ENCODE data around the gene UBAP1.
"Not testable (repeated sequence)": the region's sequence is repeated elsewhere in the genome, so short reads cannot be mapped to it uniquely, and the experiment has no call there.

The UBAP1 gene

DNA sequence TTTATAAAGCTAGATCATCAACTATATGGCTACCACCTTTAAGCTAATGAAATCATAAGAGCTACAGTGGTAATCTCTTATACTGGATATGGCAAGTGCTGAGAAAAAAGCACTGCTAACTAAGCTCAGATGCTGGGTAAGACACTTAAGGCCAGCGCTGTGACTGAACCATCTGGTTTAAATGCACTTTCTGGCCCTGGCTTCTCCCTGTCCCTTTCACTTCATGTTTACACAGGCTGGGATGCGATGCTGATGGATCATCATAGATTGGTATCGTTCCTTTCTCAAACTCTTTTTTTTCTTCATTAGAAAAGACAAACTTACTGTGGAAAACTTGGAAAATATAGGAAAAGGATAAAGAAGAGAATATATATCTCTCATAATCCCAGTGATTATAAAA lies 97.9 kb downstream of the UBAP1 start:
- no peak overlapping the region for H3K27ac ChIP-seq (ENCODE audit: insufficient read depth, low read length, poor library complexity, severe bottlenecking)
- no peak overlapping the region for H3K4me3 ChIP-seq (ENCODE audit: insufficient read depth, low read depth, low read length, poor library complexity, severe bottlenecking)
- DNase-seq, result no peak
- no peaks in the 10 kb centered on the region for H3K36me3 ChIP-seq (ENCODE audit: control insufficient read depth, insufficient read depth, low read length)
- H3K27me3 ChIP-seq (replicated peaks; ENCODE audit: control insufficient read depth, insufficient read depth, low read length, poor library complexity, severe bottlenecking), result no peaks in the 10 kb centered on the region
- no peaks in the 10 kb centered on the region for H3K4me1 ChIP-seq (ENCODE audit: control insufficient read depth, insufficient read depth, low read length, poor library complexity, severe bottlenecking)
- H3K9me3 ChIP-seq (ENCODE audit: control insufficient read depth, low read length), result no peaks in the 10 kb centered on the region

DNA sequence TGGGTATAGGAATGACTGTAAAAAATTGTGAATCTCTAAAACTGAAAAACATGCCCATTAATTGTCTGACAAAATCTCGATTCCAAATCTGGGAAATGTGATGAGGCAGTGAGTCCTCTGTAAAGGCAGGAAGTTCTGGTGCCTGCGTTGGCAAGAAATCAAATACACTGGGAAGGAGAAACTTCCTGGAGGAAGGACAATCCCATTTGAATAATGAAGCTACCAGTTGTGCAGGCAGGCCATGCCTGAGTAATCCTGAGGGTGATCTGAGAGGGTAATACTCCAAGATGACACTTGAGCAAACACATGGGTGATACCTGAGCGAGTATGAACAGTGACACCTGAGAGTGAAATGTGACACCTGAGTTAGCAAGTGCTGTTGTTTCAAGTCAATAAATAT lies 100.6 kb downstream of the UBAP1 start:
- no peak for DNase-seq
- Histone ChIP-seq H3K27ac (ENCODE audit: insufficient read depth, low read length, poor library complexity, severe bottlenecking) (no peak overlapping the region), H3K4me3 (ENCODE audit: insufficient read depth, low read depth, low read length, poor library complexity, severe bottlenecking) (no peak overlapping the region), H3K36me3 (ENCODE audit: control insufficient read depth, insufficient read depth, low read length) (no peaks in the 10 kb centered on the region), H3K27me3 (replicated peaks; ENCODE audit: control insufficient read depth, insufficient read depth, low read length, poor library complexity, severe bottlenecking) (no peaks in the 10 kb centered on the region), H3K4me1 (ENCODE audit: control insufficient read depth, insufficient read depth, low read length, poor library complexity, severe bottlenecking) (no peaks in the 10 kb centered on the region), H3K9me3 (ENCODE audit: control insufficient read depth, low read length) (no peaks in the 10 kb centered on the region)

GRCh38 chr9:34282096-34282495 lies 103.3 kb downstream of the UBAP1 start:
- no peak overlapping the region for H3K4me3 ChIP-seq (ENCODE audit: insufficient read depth, low read depth, low read length, poor library complexity, severe bottlenecking)
- no peaks in the 10 kb centered on the region for H3K9me3 ChIP-seq (ENCODE audit: control insufficient read depth, low read length)
- H3K27ac ChIP-seq (ENCODE audit: insufficient read depth, low read length, poor library complexity, severe bottlenecking), result no peak overlapping the region
- no peak for DNase-seq
- no peaks in the 10 kb centered on the region for H3K27me3 ChIP-seq (replicated peaks; ENCODE audit: control insufficient read depth, insufficient read depth, low read length, poor library complexity, severe bottlenecking)
- H3K4me1 ChIP-seq (ENCODE audit: control insufficient read depth, insufficient read depth, low read length, poor library complexity, severe bottlenecking), result no peaks in the 10 kb centered on the region
- H3K36me3 ChIP-seq (ENCODE audit: control insufficient read depth, insufficient read depth, low read length), result no peaks in the 10 kb centered on the region

- H3K9me3 ChIP-seq (ENCODE audit: control insufficient read depth, low read length), result no peaks in the 10 kb centered on the region
- no peaks in the 10 kb centered on the region for H3K36me3 ChIP-seq (ENCODE audit: control insufficient read depth, insufficient read depth, low read length)
- DNase-seq, result no peak
- H3K4me1 ChIP-seq (ENCODE audit: control insufficient read depth, insufficient read depth, low read length, poor library complexity, severe bottlenecking), result no peaks in the 10 kb centered on the region
- H3K27me3 ChIP-seq (replicated peaks; ENCODE audit: control insufficient read depth, insufficient read depth, low read length, poor library complexity, severe bottlenecking), result no peaks in the 10 kb centered on the region
- no peak overlapping the region for H3K27ac ChIP-seq (ENCODE audit: insufficient read depth, low read length, poor library complexity, severe bottlenecking)
- H3K4me3 ChIP-seq (ENCODE audit: insufficient read depth, low read depth, low read length, poor library complexity, severe bottlenecking), result no peak overlapping the region
Observed at GRCh38 chr9:34289159-34289558, 110.3 kb downstream of the UBAP1 start.

GRCh38 chr9:34291023-34291422 lies 112.2 kb downstream of the UBAP1 start:
- no peaks in the 10 kb centered on the region for H3K27me3 ChIP-seq (replicated peaks; ENCODE audit: control insufficient read depth, insufficient read depth, low read length, poor library complexity, severe bottlenecking)
- no peak for DNase-seq

DNA sequence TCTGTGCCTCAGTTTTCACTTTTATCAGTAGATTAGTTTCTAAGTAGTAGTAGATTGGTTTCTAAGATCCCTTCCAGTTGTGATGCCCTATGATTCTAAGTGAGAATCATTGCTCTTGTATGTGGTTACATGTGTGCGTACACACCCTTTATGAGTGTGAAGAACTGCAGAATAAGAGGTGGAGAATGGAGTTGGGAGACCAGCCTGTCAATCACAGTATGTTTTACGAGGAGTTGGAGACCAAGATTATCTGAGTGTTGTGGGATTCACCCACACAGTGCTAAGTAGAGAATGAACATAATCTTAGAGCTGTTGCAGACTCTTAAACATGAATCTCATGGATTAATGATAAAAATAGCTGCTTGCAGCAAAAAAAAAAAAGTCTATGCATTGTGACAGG lies 112.6 kb downstream of the UBAP1 start:
- H3K27me3 ChIP-seq (replicated peaks; ENCODE audit: control insufficient read depth, insufficient read depth, low read length, poor library complexity, severe bottlenecking), result no peaks in the 10 kb centered on the region
- DNase-seq, result no peak
- no peak overlapping the region for H3K4me3 ChIP-seq (ENCODE audit: insufficient read depth, low read depth, low read length, poor library complexity, severe bottlenecking)
- no peaks in the 10 kb centered on the region for H3K9me3 ChIP-seq (ENCODE audit: control insufficient read depth, low read length)
- no peaks in the 10 kb centered on the region for H3K4me1 ChIP-seq (ENCODE audit: control insufficient read depth, insufficient read depth, low read length, poor library complexity, severe bottlenecking)
- no peaks in the 10 kb centered on the region for H3K36me3 ChIP-seq (ENCODE audit: control insufficient read depth, insufficient read depth, low read length)
- no peak overlapping the region for H3K27ac ChIP-seq (ENCODE audit: insufficient read depth, low read length, poor library complexity, severe bottlenecking)

More at GRCh38 chr9:34291023-34291422, 112.2 kb downstream of the UBAP1 start:
- Histone ChIP-seq H3K4me1 (ENCODE audit: control insufficient read depth, insufficient read depth, low read length, poor library complexity, severe bottlenecking) (no peaks in the 10 kb centered on the region), H3K9me3 (ENCODE audit: control insufficient read depth, low read length) (no peaks in the 10 kb centered on the region), H3K4me3 (ENCODE audit: insufficient read depth, low read depth, low read length, poor library complexity, severe bottlenecking) (no peak overlapping the region), H3K27ac (ENCODE audit: insufficient read depth, low read length, poor library complexity, severe bottlenecking) (no peak overlapping the region), H3K36me3 (ENCODE audit: control insufficient read depth, insufficient read depth, low read length) (no peaks in the 10 kb centered on the region)

DNA sequence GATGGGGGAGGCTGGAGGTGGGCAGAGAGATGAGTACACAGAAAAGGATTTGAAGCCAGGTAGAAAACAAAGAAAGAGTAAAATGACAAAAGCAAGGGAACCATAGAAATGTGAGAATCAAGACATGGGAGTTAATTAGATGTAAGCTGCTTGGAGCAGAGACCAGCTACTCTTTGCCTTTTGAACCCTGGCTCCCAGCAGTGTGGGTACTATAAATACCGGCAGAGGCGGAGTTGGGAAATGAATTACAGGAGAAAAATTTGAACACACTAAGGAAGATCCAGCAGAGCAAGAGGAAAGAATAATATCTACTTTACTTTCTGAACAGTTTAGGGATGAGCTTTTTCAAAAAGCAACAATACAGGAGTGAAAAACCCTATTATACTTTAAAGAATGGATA lies 113.7 kb downstream of the UBAP1 start:
- no peak overlapping the region for H3K4me3 ChIP-seq (ENCODE audit: insufficient read depth, low read depth, low read length, poor library complexity, severe bottlenecking)
- no peak for DNase-seq
- H3K4me1 ChIP-seq (ENCODE audit: control insufficient read depth, insufficient read depth, low read length, poor library complexity, severe bottlenecking), result no peaks in the 10 kb centered on the region
- no peaks in the 10 kb centered on the region for H3K36me3 ChIP-seq (ENCODE audit: control insufficient read depth, insufficient read depth, low read length)
- no peak overlapping the region for H3K27ac ChIP-seq (ENCODE audit: insufficient read depth, low read length, poor library complexity, severe bottlenecking)
- H3K27me3 ChIP-seq (replicated peaks; ENCODE audit: control insufficient read depth, insufficient read depth, low read length, poor library complexity, severe bottlenecking), result no peaks in the 10 kb centered on the region
- no peaks in the 10 kb centered on the region for H3K9me3 ChIP-seq (ENCODE audit: control insufficient read depth, low read length)

DNA sequence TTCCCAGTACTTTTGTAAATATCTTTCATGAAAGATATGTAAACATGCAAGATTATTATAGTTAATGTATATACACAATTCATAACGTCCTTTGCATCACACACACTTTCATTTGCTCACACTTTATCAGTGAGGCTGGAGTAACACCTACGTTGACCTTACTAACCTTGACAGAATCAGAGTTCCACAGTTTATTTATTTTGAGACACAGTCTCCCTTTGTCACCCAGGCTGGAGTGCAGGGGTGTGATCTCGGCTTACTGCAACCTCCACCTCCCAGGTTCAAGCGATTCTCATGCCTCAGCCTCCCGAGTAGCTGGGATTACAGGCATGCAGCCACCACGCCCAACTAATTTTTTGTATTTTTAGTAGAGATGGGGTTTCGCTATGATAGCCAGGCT lies 122.2 kb downstream of the UBAP1 start:
- not testable (repeated sequence) for H3K9me3 ChIP-seq (ENCODE audit: control insufficient read depth, low read length); H3K4me3 ChIP-seq (ENCODE audit: insufficient read depth, low read depth, low read length, poor library complexity, severe bottlenecking); H3K4me1 ChIP-seq (ENCODE audit: control insufficient read depth, insufficient read depth, low read length, poor library complexity, severe bottlenecking); H3K27ac ChIP-seq (ENCODE audit: insufficient read depth, low read length, poor library complexity, severe bottlenecking); H3K36me3 ChIP-seq (ENCODE audit: control insufficient read depth, insufficient read depth, low read length); H3K27me3 ChIP-seq (replicated peaks; ENCODE audit: control insufficient read depth, insufficient read depth, low read length, poor library complexity, severe bottlenecking); DNase-seq

All from effector memory CD4-positive, alpha-beta T cell (primary cell).